ENCODE measurements around the gene CSRP3.

GRCh38 chr11:19204836-19205235 is 3.1 kb upstream of the CSRP3 start:
- no peak for TF ChIP-seq POLR2A (IDR thresholded peaks at IDR 0.05)
- TF ChIP-seq, protein P1, sequence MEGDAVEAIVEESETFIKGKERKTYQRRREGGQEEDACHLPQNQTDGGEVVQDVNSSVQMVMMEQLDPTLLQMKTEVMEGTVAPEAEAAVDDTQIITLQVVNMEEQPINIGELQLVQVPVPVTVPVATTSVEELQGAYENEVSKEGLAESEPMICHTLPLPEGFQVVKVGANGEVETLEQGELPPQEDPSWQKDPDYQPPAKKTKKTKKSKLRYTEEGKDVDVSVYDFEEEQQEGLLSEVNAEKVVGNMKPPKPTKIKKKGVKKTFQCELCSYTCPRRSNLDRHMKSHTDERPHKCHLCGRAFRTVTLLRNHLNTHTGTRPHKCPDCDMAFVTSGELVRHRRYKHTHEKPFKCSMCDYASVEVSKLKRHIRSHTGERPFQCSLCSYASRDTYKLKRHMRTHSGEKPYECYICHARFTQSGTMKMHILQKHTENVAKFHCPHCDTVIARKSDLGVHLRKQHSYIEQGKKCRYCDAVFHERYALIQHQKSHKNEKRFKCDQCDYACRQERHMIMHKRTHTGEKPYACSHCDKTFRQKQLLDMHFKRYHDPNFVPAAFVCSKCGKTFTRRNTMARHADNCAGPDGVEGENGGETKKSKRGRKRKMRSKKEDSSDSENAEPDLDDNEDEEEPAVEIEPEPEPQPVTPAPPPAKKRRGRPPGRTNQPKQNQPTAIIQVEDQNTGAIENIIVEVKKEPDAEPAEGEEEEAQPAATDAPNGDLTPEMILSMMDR (IDR thresholded peaks at IDR 0.05), result no peak

All from prostate gland (tissue), 2 donors.